Spleen (tissue), 11 donors: Measurements from ENCODE around the gene SYNGR4. TPM values are rescaled to one million over a fixed set of nuclear protein-coding genes. Genes with fewer than 3 reads are reported as not detected.
A peak's percentile ranks its signal among the peaks of the same experiment; 100 is the strongest.

Source experiments
- DNase-seq: peaks from one replicate; pipeline ENCODE4 v3.0.0-alpha.2; 2020
- H3K27ac ChIP-seq, 8 donors: fragments of 200-600 bp; sonication (generic) in 7 of 8; 1 replicate in 4 of 8; 2 replicates in 4 of 8; pipeline versions ENCODE4 v1.5.0 to v1.8.0; 2016 to 2021; ENCODE audit warnings: inconsistent platforms in 4 of 8, mild to moderate bottlenecking in 4 of 8, moderate library complexity in 1 of 8
- H3K27me3 ChIP-seq, 7 donors: fragments of 200-600 bp; sonication (generic) in 6 of 7; replicated peaks in 1 of 7; 1 replicate in 4 of 7; 2 replicates in 3 of 7; pipeline versions ENCODE4 v1.5.0 to v1.8.0; 2016 to 2021; ENCODE audit warnings: inconsistent platforms in 3 of 7, mild to moderate bottlenecking in 1 of 7
- H3K36me3 ChIP-seq, 6 donors: fragments of 200-600 bp; sonication (generic) in 5 of 6; 1 replicate in 4 of 6; 2 replicates in 2 of 6; pipeline versions ENCODE4 v1.5.0 to v1.8.0; 2016 to 2021; ENCODE audit warnings: inconsistent platforms in 2 of 6
- H3K4me1 ChIP-seq, 6 donors: fragments of 200-600 bp; sonication (generic) in 5 of 6; 1 replicate in 3 of 6; 2 replicates in 3 of 6; pipeline versions ENCODE4 v1.5.0 to v1.8.0; 2016 to 2021; ENCODE audit warnings: inconsistent platforms in 3 of 6
- H3K4me3 ChIP-seq, 8 donors: fragments of 200-600 bp; sonication (generic) in 7 of 8; 1 replicate in 4 of 8; 2 replicates in 4 of 8; pipeline versions ENCODE4 v1.5.0 to v1.8.0; 2016 to 2021; ENCODE audit warnings: inconsistent platforms in 4 of 8, mild to moderate bottlenecking in 4 of 8, moderate library complexity in 2 of 8
- H3K9me3 ChIP-seq, 8 donors: fragments of 200-600 bp; sonication (generic) in 7 of 8; 1 replicate in 4 of 8; 2 replicates in 4 of 8; pipeline versions ENCODE4 v1.5.0 to v1.8.0; 2016 to 2021; ENCODE audit warnings: inconsistent platforms in 4 of 8
- CTCF ChIP-seq, 11 experiments: fragments of 200-600 bp in 7 of 11; fragments of 450-650 bp in 4 of 11; sonication (generic) in 4 of 11; IDR thresholded peaks in 8 of 11; conservative IDR thresholded peaks in 3 of 11; 1 replicate in 7 of 11; 2 replicates in 4 of 11; pipeline versions ENCODE4 v1.4.0 to v1.8.0; 2016 to 2021; ENCODE audit warnings: antibody characterized with exemption in 11 of 11, inconsistent platforms in 4 of 11, mild to moderate bottlenecking in 1 of 11
- POLR2A ChIP-seq, 3 donors: fragments of 450-650 bp; IDR thresholded peaks; one replicate each; pipeline ENCODE4 v1.5.1; 2017; ENCODE audit warnings: antibody characterized with exemption in 3 of 3, mild to moderate bottlenecking in 1 of 3
- POLR2AphosphoS5 ChIP-seq, 3 donors: sonication (generic); formaldehyde crosslinking; IDR thresholded peaks; one replicate each; pipeline ENCODE4 v1.5.1; 2017; ENCODE audit warnings: antibody characterized with exemption in 3 of 3
- WGBS, 5 donors: extraction: QIAGEN DNeasy Blood & Tissue Kit in 3 of 5; methylation state at CpG; one replicate each; pipeline versions ENCODE4 v1.1.5 to v1.1.7; 2013 to 2018; 5-methylcytosine and 5-hydroxymethylcytosine counted together
- intact Hi-C: fragments of 100-400 bp; cut with DNase I; formaldehyde crosslinking; loops from one replicate; pipeline ENCODE4 v1.15.0; 2023; ENCODE audit warnings: low total_unique reads
- polyA plus RNA-seq, 3 donors: library from polyadenylated mRNA; stranded (reverse); fragments of 200-250 nt; gene quantifications; one replicate each; pipeline ENCODE4 v1.2.1, GENCODE V29; 2013
- total RNA-seq, 7 donors: library from RNA; depleted of rRNA in 3 of 7; stranded (reverse); fragments of >200 nt in 3 of 7; fragmentation: NEBNext Ultra II Directional in 4 of 7; extraction: Animal tissue kit (Norgen Biotek cat#: 25700) in 4 of 7; gene quantifications; one replicate each; pipeline versions ENCODE4 v1.1.0 to v1.2.1, GENCODE V29; 2016 to 2021
- donor health status: healthy with polysubstance abuse.
- donor health status: DM: no; HTN: no; CAD: no; lungs with moderate emphysema.
- donor health status: DM: no; HTN: no; CAD: no.
- donor health status: Bipolar disorder and iron deficiency.
- donor health status: healthy.
- donor health status: DM: no; HTN: no; CAD: no.
- donor health status: DM: yes; HTN: yes; CAD: no.

The SYNGR4 gene
- total and polyA plus RNA-seq, 10 donors = 0.09 TPM; not detected in 9

GRCh38 chr19:48359123-48359522, 5.0 kb upstream of the SYNGR4 start:
- Histone ChIP-seq H3K36me3 (peaks cover 0 to 26% (median 0%) of the 10 kb centered on the region in 6 donors), H3K4me3 (no peak overlapping the region), H3K4me1 (peaks cover 0 to 14% (median 12%) of the 10 kb centered on the region in 6 donors), H3K27ac (no peak overlapping the region), H3K9me3 (no peaks in the 10 kb centered on the region), H3K27me3 (no peaks in the 10 kb centered on the region)
- no peak for DNase-seq
- TF ChIP-seq CTCF (IDR thresholded peaks at IDR 0.05 in 8 of 11, conservative IDR thresholded peaks at IDR 0.05 in 3 of 11) (no peak), POLR2A (IDR thresholded peaks at IDR 0.05) (no peak), POLR2AphosphoS5 (IDR thresholded peaks at IDR 0.05) (no peak)
- 89 to 97% (median 94%) methylated on average over 5 of the region's 5 CpGs for WGBS, 5 donors
- intact Hi-C loops = no loop called here

GRCh38 chr19:48361912-48362311, 2.3 kb upstream of the SYNGR4 start:
- H3K27me3 ChIP-seq = no peaks in the 10 kb centered on the region
- no peak for TF ChIP-seq POLR2A (IDR thresholded peaks at IDR 0.05)
- no peak for TF ChIP-seq CTCF (IDR thresholded peaks at IDR 0.05 in 8 of 11, conservative IDR thresholded peaks at IDR 0.05 in 3 of 11)
- TF ChIP-seq POLR2AphosphoS5 (IDR thresholded peaks at IDR 0.05) = no peak
- intact Hi-C loops = no loop called here
- 95 to 99% (median 97%) methylated on average over 3 of the region's 3 CpGs for WGBS, 5 donors
- H3K4me3 ChIP-seq = no peak overlapping the region
- peaks cover 0 to 23% (median 18%) of the 10 kb centered on the region in 6 donors for H3K4me1 ChIP-seq
- no peak for DNase-seq
- no peaks in the 10 kb centered on the region for H3K9me3 ChIP-seq
- no peak overlapping the region for H3K27ac ChIP-seq
- peaks cover 0 to 19% (median 0%) of the 10 kb centered on the region in 6 donors for H3K36me3 ChIP-seq

GRCh38 chr19:48362716-48363499, 1.3 kb upstream of the SYNGR4 start:
- H3K27ac ChIP-seq = peak overlapping the region; percentile 89 to 98 (median 96)
- 3 to 10% (median 5%) methylated on average over 10 to 26 of the region's 26 CpGs for WGBS, 5 donors
- intact Hi-C loops = no loop called here
- peaks cover 0 to 19% (median 0%) of the 10 kb centered on the region in 6 donors for H3K36me3 ChIP-seq
- peak in 1 of 3 donors; percentile 50 for TF ChIP-seq POLR2A (IDR thresholded peaks at IDR 0.05)
- TF ChIP-seq CTCF (IDR thresholded peaks at IDR 0.05 in 8 of 11, conservative IDR thresholded peaks at IDR 0.05 in 3 of 11) = peak in 6 of 11 experiments; percentile 17 to 46 (median 29)
- peak; percentile 75 to 82 (median 81) for TF ChIP-seq POLR2AphosphoS5 (IDR thresholded peaks at IDR 0.05)
- H3K9me3 ChIP-seq = no peaks in the 10 kb centered on the region
- H3K4me3 ChIP-seq = peak overlapping the region; percentile 49 to 72 (median 58)
- peak; percentile 99 for DNase-seq
- H3K4me1 ChIP-seq = peaks cover 0 to 23% (median 18%) of the 10 kb centered on the region in 6 donors
- H3K27me3 ChIP-seq = no peaks in the 10 kb centered on the region

GRCh38 chr19:48363500-48363809, 712 bp upstream of the SYNGR4 start:
- no peak for TF ChIP-seq POLR2AphosphoS5 (IDR thresholded peaks at IDR 0.05)
- no peak for TF ChIP-seq POLR2A (IDR thresholded peaks at IDR 0.05)
- no peak for TF ChIP-seq CTCF (IDR thresholded peaks at IDR 0.05 in 8 of 11, conservative IDR thresholded peaks at IDR 0.05 in 3 of 11)
- no peak for DNase-seq
- intact Hi-C loops = no loop called here
- 1 to 7% (median 5%) methylated on average over 10 of the region's 10 CpGs for WGBS, 5 donors
- H3K27me3 ChIP-seq = no peaks in the 10 kb centered on the region
- H3K4me3 ChIP-seq = peak overlapping the region; percentile 49 to 72 (median 58)
- peaks cover 0 to 23% (median 18%) of the 10 kb centered on the region in 6 donors for H3K4me1 ChIP-seq
- H3K27ac ChIP-seq = peak overlapping the region; percentile 89 to 98 (median 96)
- no peaks in the 10 kb centered on the region for H3K9me3 ChIP-seq
- peaks cover 0 to 17% (median 0%) of the 10 kb centered on the region in 6 donors for H3K36me3 ChIP-seq
